H1 (cell line): ENCODE data around the gene MRPL20. TPM values are rescaled to one million over a fixed set of nuclear protein-coding genes. Genes with fewer than 3 reads are reported as not detected.

Experiments used
- CTCF ChIA-PET: fragments of 300-600 bp; sonication (Branson Sonifier 250); formaldehyde crosslinking; loops from one replicate; lab custom pipeline; 2021; ENCODE audit not compliant: partially characterized antibody; lab: Charles Lee
- POLR2A ChIA-PET: fragments of 300-600 bp; sonication (Branson Sonifier 250); formaldehyde crosslinking; loops from one replicate; lab custom pipeline; 2021; ENCODE audit warnings: inconsistent platforms; ENCODE audit not compliant: partially characterized antibody; lab: Charles Lee
- DNase-seq, 2 experiments: peaks; one replicate each; pipeline versions ENCODE4 v3.0.0 to v3.0.0-alpha.2; 2010 to 2022; ENCODE audit warnings: low spot score in 2 of 2, low read depth in 1 of 2, mixed read lengths in 1 of 2
- FAIRE-seq: peaks from 2 replicates; lab custom pipeline; 2011; peaks lifted over from hg19 to GRCh38; lab: Jason Lieb, UNC
- H2AFZ ChIP-seq: 2 replicates; pipeline ENCODE4 v1.8.1; 2012; ENCODE audit warnings: low read length, inconsistent platforms
- H2AK5ac ChIP-seq: 2 replicates; pipeline ENCODE4 v1.6.1; 2013; ENCODE audit warnings: low read depth, low read length
- H2BK120ac ChIP-seq: replicated peaks from 2 replicates; pipeline ENCODE3; 2013; ENCODE audit warnings: low read depth, low read length, inconsistent platforms
- H2BK12ac ChIP-seq: 2 replicates; pipeline ENCODE4 v1.6.1; 2013; ENCODE audit warnings: low read depth, low read length
- H2BK15ac ChIP-seq: 2 replicates; pipeline ENCODE4 v1.6.1; 2013; ENCODE audit warnings: low read length
- H2BK20ac ChIP-seq: 2 replicates; pipeline ENCODE4 v1.6.1; 2013; ENCODE audit warnings: low read length
- H2BK5ac ChIP-seq: 2 replicates; pipeline ENCODE4 v1.6.1; 2013; ENCODE audit warnings: low read depth, low read length
- H3K14ac ChIP-seq: 2 replicates; pipeline ENCODE4 v1.6.1; 2013; ENCODE audit warnings: inconsistent platforms; ENCODE audit not compliant: insufficient read length
- H3K18ac ChIP-seq: 2 replicates; pipeline ENCODE4 v1.6.1; 2013; ENCODE audit warnings: low read length; ENCODE audit errors: extremely low read depth
- H3K23ac ChIP-seq: 2 replicates; pipeline ENCODE4 v1.6.1; 2013; ENCODE audit warnings: inconsistent platforms; ENCODE audit not compliant: insufficient read length
- H3K23me2 ChIP-seq: 2 replicates; pipeline ENCODE4 v1.6.1; 2013; ENCODE audit warnings: low read depth, low read length
- H3K27ac ChIP-seq: 2 replicates; pipeline ENCODE4 v1.6.1; 2011; ENCODE audit warnings: low read depth, low read length, inconsistent platforms
- H3K27me3 ChIP-seq, 4 experiments: replicated peaks in 1 of 4; 1 replicate in 1 of 4; 2 replicates in 3 of 4; pipeline versions ENCODE4 v1.6.1 to v1.8.1; 2011 to 2013; ENCODE audit warnings: low read length in 3 of 4, mild to moderate bottlenecking in 3 of 4, inconsistent platforms in 2 of 4, mixed read lengths in 2 of 4, moderate library complexity in 1 of 4; ENCODE audit not compliant: control insufficient read depth in 3 of 4, insufficient read depth in 3 of 4; ENCODE audit errors: extremely low read depth in 1 of 4
- H3K36me3 ChIP-seq, 4 experiments: 2 replicates each; pipeline versions ENCODE4 v1.6.1 to v1.8.1; 2011 to 2013; ENCODE audit warnings: mild to moderate bottlenecking in 4 of 4, low read length in 3 of 4, moderate library complexity in 2 of 4, control low read depth in 1 of 4, inconsistent platforms in 1 of 4; ENCODE audit not compliant: insufficient read depth in 4 of 4, control insufficient read depth in 2 of 4
- H3K4ac ChIP-seq: replicated peaks from 2 replicates; pipeline ENCODE3; 2013; ENCODE audit warnings: low read length, low read depth, mixed read lengths, inconsistent platforms; ENCODE audit not compliant: insufficient read length
- H3K4me1 ChIP-seq, 4 experiments: replicated peaks in 1 of 4; 1 replicate in 1 of 4; 2 replicates in 3 of 4; pipeline versions ENCODE4 v1.6.1 to v1.8.1; 2011 to 2013; ENCODE audit warnings: low read length in 3 of 4, inconsistent platforms in 2 of 4, mixed read lengths in 1 of 4; ENCODE audit not compliant: insufficient read depth in 4 of 4, control insufficient read depth in 3 of 4
- H3K4me2 ChIP-seq, 2 experiments: 2 replicates each; pipeline versions ENCODE4 v1.6.1 to v1.8.1; 2011 to 2013; ENCODE audit warnings: low read depth in 2 of 2, low read length in 2 of 2, control low read depth in 1 of 2, inconsistent platforms in 1 of 2, mild to moderate bottlenecking in 1 of 2; ENCODE audit not compliant: insufficient read depth in 1 of 2
- H3K4me3 ChIP-seq, 4 experiments: fragments of 200-600, 300-600 bp in 1 of 4; sonication (generic), shearing (Covaris generic), sonication (Bioruptor Twin) in 1 of 4; 2 replicates each; pipeline versions ENCODE4 v1.5.1 to v1.8.1; 2011 to 2016; ENCODE audit warnings: low read length in 4 of 4, low read depth in 3 of 4, control low read depth in 2 of 4, inconsistent platforms in 2 of 4, mild to moderate bottlenecking in 2 of 4, mixed read lengths in 1 of 4, moderate library complexity in 1 of 4; ENCODE audit not compliant: insufficient read depth in 2 of 4; ENCODE audit errors: extremely low read depth in 1 of 4
- H3K56ac ChIP-seq: replicated peaks from 2 replicates; pipeline ENCODE3; 2013; ENCODE audit warnings: low read depth, mild to moderate bottlenecking, mixed read lengths, low read length, inconsistent platforms; ENCODE audit not compliant: insufficient read length
- H3K79me1 ChIP-seq: 2 replicates; pipeline ENCODE4 v1.6.1; 2013; ENCODE audit warnings: low read depth, low read length, control low read depth
- H3K79me2 ChIP-seq, 2 experiments: 2 replicates each; pipeline versions ENCODE4 v1.6.1 to v1.8.1; 2012 to 2013; ENCODE audit warnings: low read length in 2 of 2, mild to moderate bottlenecking in 2 of 2, inconsistent platforms in 1 of 2; ENCODE audit not compliant: insufficient read depth in 2 of 2, control insufficient read depth in 1 of 2
- H3K9ac ChIP-seq, 4 experiments: replicated peaks in 1 of 4; 1 replicate in 1 of 4; 2 replicates in 3 of 4; pipeline versions ENCODE4 v1.6.1 to v1.8.1; 2011 to 2013; ENCODE audit warnings: low read depth in 3 of 4, low read length in 3 of 4, control low read depth in 2 of 4, mild to moderate bottlenecking in 2 of 4, moderate library complexity in 2 of 4, inconsistent platforms in 1 of 4; ENCODE audit errors: extremely low read depth in 1 of 4
- H3K9me3 ChIP-seq, 2 experiments: 2 replicates each; pipeline versions ENCODE4 v1.6.1 to v1.8.1; 2012 to 2013; ENCODE audit warnings: mild to moderate bottlenecking in 2 of 2, moderate library complexity in 2 of 2, control low read depth in 1 of 2, inconsistent platforms in 1 of 2, low read depth in 1 of 2, low read length in 1 of 2, mixed read lengths in 1 of 2; ENCODE audit not compliant: insufficient read depth in 2 of 2
- H4K20me1 ChIP-seq, 2 experiments: replicated peaks in 1 of 2; 2 replicates each; pipeline versions ENCODE3 to v1.8.1; 2011 to 2013; ENCODE audit warnings: inconsistent platforms in 2 of 2, low read length in 2 of 2, mild to moderate bottlenecking in 1 of 2; ENCODE audit not compliant: insufficient read depth in 2 of 2, control insufficient read depth in 1 of 2
- H4K5ac ChIP-seq: 2 replicates; pipeline ENCODE4 v1.6.1; 2013; ENCODE audit warnings: low read length, low read depth, mixed read lengths, inconsistent platforms; ENCODE audit not compliant: insufficient read length
- H4K8ac ChIP-seq: 2 replicates; pipeline ENCODE4 v1.8.0; 2013; ENCODE audit warnings: mild to moderate bottlenecking, moderate library complexity, low read length, inconsistent platforms; ENCODE audit not compliant: insufficient read depth; ENCODE audit errors: extremely low read depth
- H4K91ac ChIP-seq: replicated peaks from 2 replicates; pipeline ENCODE3; 2013; ENCODE audit warnings: low read length, mixed read lengths, inconsistent platforms; ENCODE audit not compliant: insufficient read length
- BCL11A ChIP-seq, 2 experiments: IDR thresholded peaks; one replicate each; pipeline ENCODE4 v1.6.1; 2011; ENCODE audit warnings: low read depth in 2 of 2, low read length in 2 of 2, mild to moderate bottlenecking in 2 of 2
- BRCA1 ChIP-seq: IDR thresholded peaks from 2 replicates; pipeline ENCODE4 v1.6.1; 2012; ENCODE audit warnings: low read depth, low read length, improper control_type of control experiment
- CBX8 ChIP-seq: fragments of 300-800, 300-1000 bp; sonication (generic); IDR thresholded peaks from 2 replicates; pipeline ENCODE4 v1.7.1; 2016; ENCODE audit warnings: low read depth, low read length, borderline replicate concordance
- EGR1 ChIP-seq: IDR thresholded peaks from 2 replicates; pipeline ENCODE4 v1.6.1; 2011; ENCODE audit warnings: low read depth, low read length, borderline replicate concordance
- HDAC2 ChIP-seq, 2 experiments: fragments of 300-600 bp in 1 of 2; sonication (generic) in 1 of 2; IDR thresholded peaks; 2 replicates each; pipeline ENCODE4 v1.6.1; 2011 to 2012; ENCODE audit warnings: low read depth in 2 of 2, low read length in 2 of 2, mild to moderate bottlenecking in 2 of 2, moderate library complexity in 2 of 2, borderline replicate concordance in 1 of 2, inconsistent platforms in 1 of 2
- JUN ChIP-seq: IDR thresholded peaks from 2 replicates; pipeline ENCODE4 v1.6.1; 2011; ENCODE audit warnings: low read depth, mild to moderate bottlenecking, improper control_type of control experiment, low read length
- JUND ChIP-seq: IDR thresholded peaks from 2 replicates; pipeline ENCODE4 v1.6.1; 2011; ENCODE audit warnings: mild to moderate bottlenecking, improper control_type of control experiment, low read length
- MAX ChIP-seq: IDR thresholded peaks from 2 replicates; pipeline ENCODE4 v1.6.1; 2012; ENCODE audit warnings: inconsistent platforms
- RAD21 ChIP-seq, 2 experiments: IDR thresholded peaks in 1 of 2; conservative IDR thresholded peaks in 1 of 2; 2 replicates each; pipeline ENCODE4 v1.6.1; 2011; ENCODE audit warnings: low read depth in 2 of 2, low read length in 2 of 2, improper control_type of control experiment in 1 of 2, inconsistent platforms in 1 of 2, mild to moderate bottlenecking in 1 of 2, moderate library complexity in 1 of 2
- RFX5 ChIP-seq: IDR thresholded peaks from 2 replicates; pipeline ENCODE4 v1.6.1; 2011; ENCODE audit warnings: low read depth, low read length, improper control_type of control experiment, borderline replicate concordance
- SIRT6 ChIP-seq: IDR thresholded peaks from one replicate; pipeline ENCODE4 v1.7.1; 2012; ENCODE audit warnings: low read length, inconsistent platforms
- SP2 ChIP-seq: IDR thresholded peaks from 2 replicates; pipeline ENCODE4 v1.6.1; 2012; ENCODE audit warnings: mild to moderate bottlenecking, low read length, inconsistent platforms
- TBP ChIP-seq: IDR thresholded peaks from 2 replicates; pipeline ENCODE4 v1.6.1; 2011; ENCODE audit warnings: low read depth, low read length, improper control_type of control experiment
- TCF12 ChIP-seq: IDR thresholded peaks from 2 replicates; pipeline ENCODE4 v1.6.1; 2011; ENCODE audit warnings: low read depth, mild to moderate bottlenecking, low read length
- WGBS, 2 experiments: shearing (Covaris generic) in 1 of 2; methylation state at CpG; one replicate each; pipeline versions ENCODE4 v1.1.6 to v1.1.7; 2013 to 2015; ENCODE audit warnings: low lambda C conversion rate in 2 of 2, mixed read lengths in 2 of 2, inconsistent platforms in 1 of 2, low coverage in 1 of 2, missing lambda C conversion rate in 1 of 2; ENCODE audit not compliant: insufficient replicate concordance in 2 of 2, insufficient coverage in 1 of 2, insufficient read length in 1 of 2; ENCODE audit errors: extremely low coverage in 1 of 2, missing lambda C conversion rate in 1 of 2; 5-methylcytosine and 5-hydroxymethylcytosine counted together
- polyA plus RNA-seq, 7 experiments: library from polyadenylated mRNA; depleted of rRNA in 3 of 7; stranded (reverse) in 5 of 7; unstranded in 2 of 7; fragments of >200 nt in 5 of 7; fragments of 200-250 nt in 2 of 7; gene quantifications; 1 replicate in 5 of 7; 2 replicates in 1 of 7; 4 replicates in 1 of 7; pipeline versions ENCODE4 v1.2.1 to v1.2.3, GENCODE V29; 2011 to 2013; ENCODE audit warnings: missing spikeins in 2 of 7, mixed read lengths in 2 of 7
- total RNA-seq: library from RNA; stranded (reverse); fragmentation: NEBNext Ultra II Directional; extraction: Animal tissue kit (Norgen Biotek cat#: 25700); gene quantifications from 2 replicates; pipeline ENCODE4 v1.2.1, GENCODE V29; 2021

Gene MRPL20
- total and polyA plus RNA-seq, 2 of the 8 experiments (the other 6 are each of a cell fraction or from before 2014, with no cell fraction given): 126 to 151 TPM

GRCh38 chr1:1388078-1388472 lies 19.0 kb downstream of the MRPL20 start:
- Histone ChIP-seq H2BK120ac (no peak overlapping the region), H2BK12ac (no peak overlapping the region), H3K14ac (no peak overlapping the region), H4K20me1 (peaks cover 6 to 13% of the 10 kb centered on the region in 2 experiments), H3K4me3 (no peak overlapping the region), H4K8ac (0 out of 2 replicates have a peak overlapping the region, but pooled peaks have one; percentile 35), H2AK5ac (no peak overlapping the region), H4K5ac (no peak overlapping the region), H3K56ac (no peak overlapping the region), H3K9me3 (no peaks in the 10 kb centered on the region), H2AFZ (no peak overlapping the region), H3K9ac (no peak overlapping the region), H2BK15ac (no peak overlapping the region), H3K79me2 (peaks cover 0 to 5% of the 10 kb centered on the region in 2 experiments; a peak in 1 of 4 replicates), H3K4ac (no peak overlapping the region), H3K18ac (no peak overlapping the region), H2BK5ac (no peak overlapping the region), H3K23me2 (no peaks in the 10 kb centered on the region), H4K91ac (no peak overlapping the region), H3K4me1 (no peaks in the 10 kb centered on the region; a peak in 2 of 7 replicates), H3K27me3 (no peaks in the 10 kb centered on the region), H3K79me1 (peaks cover under 1% of the 10 kb centered on the region; the same call in 1 of the 2 replicates), H2BK20ac (no peak overlapping the region), H3K27ac (no peak overlapping the region), H3K23ac (no peak overlapping the region), H3K36me3 (peaks cover 52 to 78% (median 67%) of the 10 kb centered on the region in 4 experiments), H3K4me2 (no peak overlapping the region)
- DNase-seq (no peak), FAIRE-seq (no peak)
- ChIA-PET CTCF (interaction anchor here (1.0 to 1.7 kb wide), 3 partner anchors 10 to 116 kb away, joined by 3 to 4 read pairs (median 4); no protein-coding TSS in a partner anchor), POLR2A (interaction anchor here (1.0 to 33.4 kb wide), 4 partner anchors 4 to 111 kb away, joined by 3 to 719 read pairs (median 362); partner anchors contain the start of genes AURKAIP1, CCNL2 and MRPL20)
- WGBS, 2 experiments: 98% methylated on average over 16 of the region's 16 CpGs; no CpG with 5 or more reads in 1 of the 2 experiments
- TF ChIP-seq SP2 (no peak), BRCA1 (no peak), TBP (no peak), HDAC2 (IDR thresholded peaks at IDR 0.05; ENCODE audit: borderline replicate concordance in 1 of 2, low read depth in 2 of 2, low read length in 2 of 2) (no peak), JUND (no peak), BCL11A (IDR thresholded peaks at IDR 0.05; ENCODE audit: low read depth in 2 of 2, low read length in 2 of 2) (no peak), EGR1 (no peak), CBX8 (no peak), RAD21 (IDR thresholded peaks at IDR 0.05 in 1 of 2, conservative IDR thresholded peaks at IDR 0.05 in 1 of 2; ENCODE audit: low read depth in 2 of 2, low read length in 2 of 2) (no peak), MAX (no peak), JUN (no peak), SIRT6 (no peak), TCF12 (no peak), RFX5 (no peak)
